Activated CD4-positive, alpha-beta T cell treated with anti-CD3 and anti-CD28 coated beads, Interleukin-10, Interleukin-2, amounts not matched to agents 100 ng/mL and 50 ng/mL, durations not matched to agents 16 hours and 8 hours (primary cell): ENCODE measurements around the gene ESRRB.

Experiments
- DNase-seq: peaks from one replicate; pipeline ENCODE4 v3.0.0-alpha.2; 2020

ESRRB gene

GRCh38 chr14:76352639-76353281, 23.2 kb upstream of the ESRRB start:
- DNase-seq, result peak; percentile 54

GRCh38 chr14:76354310-76354709, 21.6 kb upstream of the ESRRB start:
- no peak for DNase-seq

- DNase-seq, result no peak
Observed at GRCh38 chr14:76355771-76356170, 20.2 kb upstream of the ESRRB start.

- DNase-seq, result no peak
Observed at GRCh38 chr14:76371066-76371465, 4.9 kb upstream of the ESRRB start.

GRCh38 chr14:76373456-76373855, 2.5 kb upstream of the ESRRB start:
- no peak for DNase-seq

- DNase-seq, result no peak
Observed at GRCh38 chr14:76375484-76375883, 453 bp upstream of the ESRRB start.

GRCh38 chr14:76376409-76376877, 506 bp downstream of the ESRRB start:
- no peak for DNase-seq

GRCh38 chr14:76376878-76377734, 1.2 kb downstream of the ESRRB start:
- no peak for DNase-seq

GRCh38 chr14:76377735-76378074, 1.8 kb downstream of the ESRRB start:
- DNase-seq, result no peak

GRCh38 chr14:76380991-76381390, 5.1 kb downstream of the ESRRB start:
- no peak for DNase-seq

GRCh38 chr14:76381817-76382494, 6.0 kb downstream of the ESRRB start:
- DNase-seq, result no peak

GRCh38 chr14:76382495-76382832, 6.5 kb downstream of the ESRRB start:
- DNase-seq, result no peak

GRCh38 chr14:76385435-76385834, 9.5 kb downstream of the ESRRB start:
- no peak for DNase-seq

GRCh38 chr14:76386944-76387782, 11.2 kb downstream of the ESRRB start:
- DNase-seq, result peak; percentile 78

- no peak for DNase-seq
Observed at GRCh38 chr14:76389841-76390240, 13.9 kb downstream of the ESRRB start.

- no peak for DNase-seq
Observed at GRCh38 chr14:76390621-76391020, 14.7 kb downstream of the ESRRB start.

GRCh38 chr14:76391981-76392690, 16.2 kb downstream of the ESRRB start:
- no peak for DNase-seq

- no peak for DNase-seq
Observed at GRCh38 chr14:76394569-76394968, 18.6 kb downstream of the ESRRB start.

- no peak for DNase-seq
Observed at GRCh38 chr14:76395161-76395560, 19.2 kb downstream of the ESRRB start.

GRCh38 chr14:76396714-76397187, 20.8 kb downstream of the ESRRB start:
- no peak for DNase-seq

- no peak for DNase-seq
Observed at GRCh38 chr14:76405627-76406026, 29.7 kb downstream of the ESRRB start.
